Hepatocyte (in vitro differentiated cells): ENCODE results near the gene TRIM61.

Experiments
- EZH2 ChIP-seq: fragments of 200-600 bp; sonication (generic); IDR thresholded peaks from 2 replicates; pipeline ENCODE4 v1.6.1; 2016; ENCODE audit warnings: antibody characterized with exemption, mild to moderate bottlenecking, borderline replicate concordance
- TF ChIP-seq, protein P1 (sequence below): fragments of 200-600 bp; sonication (generic); IDR thresholded peaks from 2 replicates; pipeline ENCODE4 v1.5.1; 2016; ENCODE audit warnings: antibody characterized with exemption, mild to moderate bottlenecking; ENCODE audit not compliant: poor library complexity

DNA sequence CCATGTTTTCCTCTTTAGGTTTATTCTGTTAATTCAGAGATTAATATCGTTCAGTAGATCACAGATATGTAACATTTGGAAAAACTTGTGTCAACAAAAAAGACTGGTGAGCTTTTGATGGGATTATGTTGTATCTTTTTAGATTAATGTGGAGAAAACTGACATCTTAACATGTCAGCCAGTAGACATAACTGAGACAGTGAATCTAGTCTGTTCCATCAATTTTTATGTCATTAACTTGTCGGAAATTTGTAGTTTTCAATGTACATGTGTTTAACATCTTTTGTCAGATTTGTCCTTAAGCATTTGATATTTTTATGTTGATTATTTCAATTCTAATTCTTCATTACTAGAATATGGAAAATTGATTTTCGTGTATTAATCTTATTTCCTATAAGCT is 58.5 kb downstream of the TRIM61 start:
- TF ChIP-seq EZH2 = no peak
- TF ChIP-seq, protein P1, sequence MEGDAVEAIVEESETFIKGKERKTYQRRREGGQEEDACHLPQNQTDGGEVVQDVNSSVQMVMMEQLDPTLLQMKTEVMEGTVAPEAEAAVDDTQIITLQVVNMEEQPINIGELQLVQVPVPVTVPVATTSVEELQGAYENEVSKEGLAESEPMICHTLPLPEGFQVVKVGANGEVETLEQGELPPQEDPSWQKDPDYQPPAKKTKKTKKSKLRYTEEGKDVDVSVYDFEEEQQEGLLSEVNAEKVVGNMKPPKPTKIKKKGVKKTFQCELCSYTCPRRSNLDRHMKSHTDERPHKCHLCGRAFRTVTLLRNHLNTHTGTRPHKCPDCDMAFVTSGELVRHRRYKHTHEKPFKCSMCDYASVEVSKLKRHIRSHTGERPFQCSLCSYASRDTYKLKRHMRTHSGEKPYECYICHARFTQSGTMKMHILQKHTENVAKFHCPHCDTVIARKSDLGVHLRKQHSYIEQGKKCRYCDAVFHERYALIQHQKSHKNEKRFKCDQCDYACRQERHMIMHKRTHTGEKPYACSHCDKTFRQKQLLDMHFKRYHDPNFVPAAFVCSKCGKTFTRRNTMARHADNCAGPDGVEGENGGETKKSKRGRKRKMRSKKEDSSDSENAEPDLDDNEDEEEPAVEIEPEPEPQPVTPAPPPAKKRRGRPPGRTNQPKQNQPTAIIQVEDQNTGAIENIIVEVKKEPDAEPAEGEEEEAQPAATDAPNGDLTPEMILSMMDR = no peak
